Stomach (tissue), 9 donors: ENCODE data around the gene PARVG. TPM values are rescaled to one million over a fixed set of nuclear protein-coding genes. Genes with fewer than 3 reads are reported as not detected.

ENCODE experiments used
- DNase-seq, 2 donors: peaks; one replicate each; pipeline versions ENCODE4 v3.0.0 to v3.0.0-alpha.2; 2013 to 2019
- H3K27ac ChIP-seq, 5 donors: fragments of 200-600 bp in 4 of 5; sonication (generic) in 4 of 5; one replicate each; pipeline ENCODE4 v1.5.1; 2013 to 2019; ENCODE audit warnings: mild to moderate bottlenecking in 1 of 5, moderate library complexity in 1 of 5
- H3K27me3 ChIP-seq, 3 donors: fragments of 200-600 bp; sonication (generic); one replicate each; pipeline ENCODE4 v1.5.1; 2017 to 2019; ENCODE audit warnings: mixed run types in 1 of 3
- H3K36me3 ChIP-seq, 4 donors: fragments of 200-600 bp; sonication (generic); 1 replicate in 3 of 4; 2 replicates in 1 of 4; pipeline ENCODE4 v1.5.1; 2016 to 2019
- H3K4me1 ChIP-seq, 4 donors: fragments of 200-600 bp; sonication (generic); one replicate each; pipeline ENCODE4 v1.5.1; 2016 to 2019
- H3K4me3 ChIP-seq, 4 donors: fragments of 200-600 bp; sonication (generic) in 3 of 4; one replicate each; pipeline ENCODE4 v1.5.1; 2016 to 2019; ENCODE audit warnings: mild to moderate bottlenecking in 1 of 4
- H3K9me3 ChIP-seq, 4 donors: fragments of 200-600 bp; sonication (generic); one replicate each; pipeline ENCODE4 v1.5.1; 2016 to 2019
- EP300 ChIP-seq: sonication (generic); formaldehyde crosslinking; IDR thresholded peaks from one replicate; pipeline ENCODE4 v1.6.1; 2017; ENCODE audit warnings: antibody characterized with exemption
- POLR2A ChIP-seq, 4 donors: fragments of 450-650 bp; IDR thresholded peaks; one replicate each; pipeline ENCODE4 v1.6.1; 2016; ENCODE audit warnings: antibody characterized with exemption in 4 of 4, control low read depth in 2 of 4, mild to moderate bottlenecking in 1 of 4, moderate library complexity in 1 of 4
- POLR2AphosphoS5 ChIP-seq, 3 donors: sonication (generic); formaldehyde crosslinking; IDR thresholded peaks; one replicate each; pipeline ENCODE4 v1.6.1; 2016; ENCODE audit warnings: antibody characterized with exemption in 3 of 3
- WGBS, 5 donors: extraction: QIAGEN DNeasy Blood & Tissue Kit in 3 of 5; methylation state at CpG; one replicate each; pipeline versions ENCODE4 v1.1.5 to v1.1.7; 2013 to 2018; 5-methylcytosine and 5-hydroxymethylcytosine counted together
- intact Hi-C: fragments of 100-400 bp; cut with DNase I; formaldehyde crosslinking; loops from one replicate; pipeline ENCODE4 v1.15.1; 2023; ENCODE audit warnings: low total_unique reads
- polyA plus RNA-seq, 3 donors: library from polyadenylated mRNA; stranded (reverse); fragments of 200-250 nt; gene quantifications; one replicate each; pipeline ENCODE4 v1.2.3, GENCODE V29; 2013
- total RNA-seq, 5 donors: library from RNA; depleted of rRNA; stranded (reverse); fragments of >200 nt; gene quantifications; one replicate each; pipeline versions ENCODE4 v1.1.0 to v1.2.3, GENCODE V29; 2014 to 2016
- TF ChIP-seq, protein P1 (sequence below), 7 experiments: fragments of 450-650 bp in 4 of 7; fragments of 200-600 bp in 3 of 7; sonication (generic) in 3 of 7; IDR thresholded peaks; one replicate each; pipeline ENCODE4 v1.5.1; 2016 to 2019; ENCODE audit warnings: antibody characterized with exemption in 7 of 7, control low read depth in 2 of 7, mild to moderate bottlenecking in 1 of 7
- donor health status: healthy with polysubstance abuse.
- donor health status: Bipolar disorder and iron deficiency.
- donor health status: healthy.

PARVG gene
- total and polyA plus RNA-seq, 8 donors = 5.7 to 78.2 (median 16.7) TPM

DNA sequence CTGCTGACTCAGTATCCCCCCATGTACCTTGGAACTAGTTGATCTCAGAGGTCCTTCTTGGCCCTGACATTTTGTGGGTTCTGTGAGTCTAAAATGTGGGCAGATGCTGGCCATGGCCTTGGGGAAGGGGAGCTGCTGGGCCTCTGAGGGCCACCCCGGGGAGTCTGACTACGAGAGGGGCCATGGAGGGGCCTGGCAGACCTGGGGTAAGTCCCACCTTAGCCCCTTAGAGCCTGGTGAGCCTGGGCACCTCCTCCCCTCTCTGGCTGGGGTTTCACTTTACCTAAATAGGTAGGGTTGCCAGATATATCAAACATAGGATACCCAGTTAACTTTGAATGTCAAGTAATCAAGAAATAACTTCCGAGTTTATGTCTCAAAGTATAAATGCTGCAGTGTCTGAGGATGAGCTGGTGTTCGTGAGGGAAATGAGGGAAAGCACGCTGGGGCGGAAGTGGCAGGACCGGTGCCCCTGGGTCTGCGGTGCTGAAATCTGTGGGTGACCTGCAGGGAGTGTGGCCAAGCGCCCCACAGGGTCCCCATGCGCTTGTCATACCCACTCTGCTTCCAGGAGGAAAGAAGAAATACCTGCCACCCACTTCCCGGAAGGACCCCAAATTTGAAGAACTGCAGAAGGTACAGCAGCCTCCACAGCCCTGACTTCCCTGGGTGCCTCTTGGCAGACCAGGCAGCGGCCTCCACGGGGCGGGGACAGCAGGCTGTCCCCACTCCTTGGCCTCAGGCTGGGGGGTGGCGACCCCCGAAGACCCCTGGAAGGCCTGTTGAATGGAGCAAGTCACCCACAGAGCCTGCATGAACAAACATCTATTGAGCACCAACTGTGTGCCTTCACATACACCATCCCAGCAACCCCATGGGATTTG is 4.8 kb downstream of the PARVG start:
- Histone ChIP-seq H3K4me1 (no peaks in the 10 kb centered on the region), H3K4me3 (no peak overlapping the region), H3K36me3 (peaks cover 0 to 8% (median 4%) of the 10 kb centered on the region in 4 donors), H3K27me3 (peaks cover 0 to 32% (median 8%) of the 10 kb centered on the region in 3 donors), H3K9me3 (no peaks in the 10 kb centered on the region), H3K27ac (no peak overlapping the region)
- intact Hi-C loops = no loop called here
- no peak for DNase-seq
- TF ChIP-seq EP300 (no peak), POLR2A (IDR thresholded peaks at IDR 0.05) (no peak), POLR2AphosphoS5 (IDR thresholded peaks at IDR 0.05) (no peak)
- TF ChIP-seq, protein P1, sequence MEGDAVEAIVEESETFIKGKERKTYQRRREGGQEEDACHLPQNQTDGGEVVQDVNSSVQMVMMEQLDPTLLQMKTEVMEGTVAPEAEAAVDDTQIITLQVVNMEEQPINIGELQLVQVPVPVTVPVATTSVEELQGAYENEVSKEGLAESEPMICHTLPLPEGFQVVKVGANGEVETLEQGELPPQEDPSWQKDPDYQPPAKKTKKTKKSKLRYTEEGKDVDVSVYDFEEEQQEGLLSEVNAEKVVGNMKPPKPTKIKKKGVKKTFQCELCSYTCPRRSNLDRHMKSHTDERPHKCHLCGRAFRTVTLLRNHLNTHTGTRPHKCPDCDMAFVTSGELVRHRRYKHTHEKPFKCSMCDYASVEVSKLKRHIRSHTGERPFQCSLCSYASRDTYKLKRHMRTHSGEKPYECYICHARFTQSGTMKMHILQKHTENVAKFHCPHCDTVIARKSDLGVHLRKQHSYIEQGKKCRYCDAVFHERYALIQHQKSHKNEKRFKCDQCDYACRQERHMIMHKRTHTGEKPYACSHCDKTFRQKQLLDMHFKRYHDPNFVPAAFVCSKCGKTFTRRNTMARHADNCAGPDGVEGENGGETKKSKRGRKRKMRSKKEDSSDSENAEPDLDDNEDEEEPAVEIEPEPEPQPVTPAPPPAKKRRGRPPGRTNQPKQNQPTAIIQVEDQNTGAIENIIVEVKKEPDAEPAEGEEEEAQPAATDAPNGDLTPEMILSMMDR (IDR thresholded peaks at IDR 0.05) = no peak
- WGBS, 5 donors = 85 to 89% (median 86%) methylated on average over 12 to 16 of the region's 16 CpGs

DNA sequence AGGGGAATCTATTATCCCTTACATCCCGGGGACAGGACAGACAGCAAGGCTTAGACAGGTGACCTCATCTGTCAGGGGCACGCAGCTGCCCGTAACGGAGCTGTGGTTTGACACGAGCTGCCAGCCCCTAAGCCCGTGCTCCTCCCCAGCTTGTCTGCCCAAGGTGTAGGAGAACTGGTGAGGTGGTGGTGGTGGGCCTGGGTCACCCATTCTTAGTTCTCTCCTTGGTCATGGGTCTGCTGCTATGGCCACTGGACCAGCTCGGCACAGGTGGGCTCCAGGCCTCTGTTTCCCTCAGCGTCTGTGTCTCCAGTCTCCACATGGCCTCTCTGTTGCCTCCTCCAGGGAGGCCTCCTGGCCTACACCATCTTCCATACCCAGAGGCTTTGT is 5.4 kb downstream of the PARVG start:
- WGBS, 5 donors = 68 to 91% (median 82%) methylated on average over 3 to 8 of the region's 8 CpGs
- DNase-seq = no peak

DNA sequence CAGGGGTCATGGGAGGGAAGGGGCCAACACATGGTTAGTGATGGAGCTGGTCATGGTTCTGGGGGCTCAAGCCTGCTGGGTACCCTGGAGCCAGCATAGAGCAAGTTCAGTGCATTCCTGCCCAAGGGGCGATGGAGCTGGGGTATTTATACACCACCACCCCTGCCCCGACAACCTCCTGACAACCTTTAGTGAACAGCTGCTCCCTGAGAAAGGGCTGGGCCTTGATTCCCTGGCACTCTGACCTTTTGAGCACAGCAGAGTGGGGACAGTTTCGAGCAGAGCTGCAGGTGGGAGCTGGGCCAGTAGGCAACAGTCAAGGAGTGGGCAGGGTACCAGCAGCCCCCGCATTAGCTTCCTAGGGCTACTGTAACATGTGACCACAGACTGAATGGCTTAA is 6.0 kb downstream of the PARVG start:
- peaks cover 0 to 8% (median 4%) of the 10 kb centered on the region in 4 donors for H3K36me3 ChIP-seq
- H3K4me1 ChIP-seq = no peaks in the 10 kb centered on the region
- peaks cover 0 to 23% (median 0%) of the 10 kb centered on the region in 3 donors for H3K27me3 ChIP-seq
- no peak overlapping the region for H3K27ac ChIP-seq
- no peaks in the 10 kb centered on the region for H3K9me3 ChIP-seq
- DNase-seq = no peak
- no peak overlapping the region for H3K4me3 ChIP-seq
- TF ChIP-seq, protein P1 (IDR thresholded peaks at IDR 0.05) = no peak
- TF ChIP-seq POLR2AphosphoS5 (IDR thresholded peaks at IDR 0.05) = no peak
- no peak for TF ChIP-seq POLR2A (IDR thresholded peaks at IDR 0.05)
- TF ChIP-seq EP300 = no peak
- 79 to 87% (median 86%) methylated on average over 2 to 4 of the region's 4 CpGs for WGBS, 5 donors
- intact Hi-C loops = no loop called here

More for the DNA sequence above, 5.4 kb downstream of the PARVG start:
- peaks cover 0 to 8% (median 4%) of the 10 kb centered on the region in 4 donors for H3K36me3 ChIP-seq
- peaks cover 0 to 29% (median 5%) of the 10 kb centered on the region in 3 donors for H3K27me3 ChIP-seq
- H3K4me3 ChIP-seq = no peak overlapping the region
- no peaks in the 10 kb centered on the region for H3K9me3 ChIP-seq
- no peak overlapping the region for H3K27ac ChIP-seq
- TF ChIP-seq POLR2AphosphoS5 (IDR thresholded peaks at IDR 0.05) (no peak), EP300 (no peak), POLR2A (IDR thresholded peaks at IDR 0.05) (no peak)
- TF ChIP-seq, protein P1 (IDR thresholded peaks at IDR 0.05) = no peak
- H3K4me1 ChIP-seq = no peaks in the 10 kb centered on the region
- intact Hi-C loops = no loop called here

DNA sequence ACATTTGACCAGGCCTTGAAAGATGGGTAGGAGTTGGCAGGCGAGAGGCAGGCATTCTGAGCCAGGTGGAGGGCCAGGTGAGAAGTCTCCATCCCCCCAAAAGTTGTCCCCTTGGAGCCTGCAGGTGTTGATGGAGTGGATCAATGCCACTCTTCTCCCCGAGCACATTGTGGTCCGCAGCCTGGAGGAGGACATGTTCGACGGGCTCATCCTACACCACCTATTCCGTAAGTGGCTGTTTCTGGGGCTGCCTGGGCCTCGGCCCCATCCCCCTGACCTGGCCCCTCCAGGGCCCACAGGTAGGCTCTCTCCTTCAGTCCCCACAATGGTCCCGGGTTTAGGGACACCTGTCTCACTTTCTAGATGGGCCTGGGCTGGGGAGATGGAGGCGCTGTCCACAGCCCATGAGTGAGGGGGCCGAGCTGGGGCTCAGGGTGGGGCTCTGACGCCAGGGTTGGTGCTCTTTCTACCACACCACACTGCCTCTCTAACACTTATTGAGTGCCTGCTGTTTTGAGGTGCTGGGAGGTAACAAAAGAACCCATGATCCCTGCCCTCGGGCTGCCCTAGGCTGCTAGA is 7.0 kb downstream of the PARVG start:
- 87 to 96% (median 92%) methylated on average over 9 to 12 of the region's 12 CpGs for WGBS, 5 donors
- TF ChIP-seq POLR2AphosphoS5 (IDR thresholded peaks at IDR 0.05) = no peak
- TF ChIP-seq, protein P1 (IDR thresholded peaks at IDR 0.05) = no peak
- TF ChIP-seq EP300 = no peak
- TF ChIP-seq POLR2A (IDR thresholded peaks at IDR 0.05) = no peak
- peaks cover 0 to 13% (median 0%) of the 10 kb centered on the region in 3 donors for H3K27me3 ChIP-seq
- intact Hi-C loops = no loop called here
- no peak overlapping the region for H3K4me3 ChIP-seq
- no peak for DNase-seq
- no peak overlapping the region for H3K27ac ChIP-seq
- H3K9me3 ChIP-seq = no peaks in the 10 kb centered on the region
- H3K4me1 ChIP-seq = no peaks in the 10 kb centered on the region
- peaks cover 0 to 8% (median 4%) of the 10 kb centered on the region in 4 donors for H3K36me3 ChIP-seq
